Activated CD4-positive, alpha-beta memory T cell treated with anti-CD3 and anti-CD28 coated beads, Interleukin-2, amount 10 ng/mL, durations not matched to agents 7 days and 5 days (primary cell): ENCODE measurements around the gene APOBEC3A. TPM values are rescaled to one million over a fixed set of nuclear protein-coding genes. Genes with fewer than 3 reads are reported as not detected.
"Not testable (repeated sequence)": the region's sequence is repeated elsewhere in the genome, so short reads cannot be mapped to it uniquely, and the experiment has no call there.

Experiments used
- CTCF ChIA-PET: fragments of 350-600 bp; sonication (Branson Sonifier 250); formaldehyde crosslinking; loops from one replicate; lab custom pipeline; 2021; ENCODE audit warnings: antibody characterized with exemption, inconsistent platforms; lab: Charles Lee
- POLR2A ChIA-PET: fragments of 350-600 bp; sonication (Branson Sonifier 250); formaldehyde crosslinking; loops from one replicate; lab custom pipeline; 2021; ENCODE audit warnings: antibody characterized with exemption; lab: Charles Lee
- DNase-seq: peaks from one replicate; pipeline ENCODE4 v3.0.0-alpha.2; 2020
- H3K27ac Mint-ChIP-seq: one replicate; pipeline ENCODE4 v1.8.0; 2021; ENCODE audit warnings: mild to moderate bottlenecking, mixed read lengths
- H3K27me3 Mint-ChIP-seq: one replicate; pipeline ENCODE4 v1.8.0; 2021; ENCODE audit warnings: mixed read lengths
- H3K36me3 Mint-ChIP-seq: one replicate; pipeline ENCODE4 v1.8.0; 2021; ENCODE audit warnings: low read depth, mixed read lengths
- H3K4me1 Mint-ChIP-seq: one replicate; pipeline ENCODE4 v1.8.0; 2021; ENCODE audit warnings: mixed read lengths
- H3K4me3 Mint-ChIP-seq: one replicate; pipeline ENCODE4 v1.8.0; 2021; ENCODE audit warnings: mild to moderate bottlenecking, mixed read lengths
- H3K9me3 Mint-ChIP-seq: one replicate; pipeline ENCODE4 v1.8.0; 2021; ENCODE audit warnings: mixed read lengths
- total RNA-seq, 2 experiments: library from RNA; stranded (reverse); gene quantifications; one replicate each; pipeline ENCODE4 v1.2.3, GENCODE V29; 2021

The APOBEC3A gene
- total RNA-seq, 2 experiments from 2014 or later, result not detected

- Mint-ChIP-seq H3K4me3 (no peak overlapping the region), H3K4me1 (peaks cover 18% of the 10 kb centered on the region), H3K27me3 (peaks cover 6% of the 10 kb centered on the region), H3K36me3 (no peaks in the 10 kb centered on the region), H3K27ac (peak overlapping the region; percentile 4), H3K9me3 (peaks cover 2% of the 10 kb centered on the region)
- CTCF ChIA-PET, result interaction anchor here (0.6 to 8.1 kb wide), 31 partner anchors 10 to 315 kb away, joined by 3 to 141 read pairs (median 4); partner anchors contain the start of genes APOBEC3A, CBX6, CBX7 and NPTXR
- POLR2A ChIA-PET, result interaction anchor here (0.7 to 2.3 kb wide), 10 partner anchors 25 to 1947 kb away, joined by 3 to 30 read pairs (median 4); partner anchors contain the start of genes CBX6 and RPL3
- DNase-seq, result peak; percentile 88
Observed at GRCh38 chr22:39003165-39003638, 45.8 kb downstream of the APOBEC3A start.

DNA sequence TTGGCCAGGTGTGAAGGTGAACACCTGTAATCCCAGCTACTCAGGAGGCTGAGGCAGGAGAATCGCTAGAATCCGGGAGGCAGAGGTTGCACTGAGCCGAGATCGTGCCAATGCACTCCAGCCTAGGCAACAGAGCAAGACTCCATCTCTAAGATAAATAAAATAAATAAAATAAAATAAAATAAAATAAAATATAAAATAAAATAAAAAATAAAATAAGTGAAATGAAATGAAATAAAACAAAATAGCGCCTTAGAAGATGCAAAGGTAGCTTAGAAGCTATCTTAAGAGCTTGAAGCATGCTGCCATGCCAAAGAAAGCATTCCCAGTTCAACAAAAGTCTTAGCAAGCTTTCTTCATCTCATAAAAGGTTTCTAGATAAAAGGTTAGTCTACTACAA lies 49.8 kb downstream of the APOBEC3A start:
- H3K4me1 Mint-ChIP-seq, result peaks cover 25% of the 10 kb centered on the region
- CTCF ChIA-PET, result interaction anchor here (0.9 to 8.1 kb wide), 4 partner anchors 111 to 309 kb away, joined by 3 to 141 read pairs (median 5); partner anchors contain the start of gene CBX6
- no peaks in the 10 kb centered on the region for H3K36me3 Mint-ChIP-seq

DNA sequence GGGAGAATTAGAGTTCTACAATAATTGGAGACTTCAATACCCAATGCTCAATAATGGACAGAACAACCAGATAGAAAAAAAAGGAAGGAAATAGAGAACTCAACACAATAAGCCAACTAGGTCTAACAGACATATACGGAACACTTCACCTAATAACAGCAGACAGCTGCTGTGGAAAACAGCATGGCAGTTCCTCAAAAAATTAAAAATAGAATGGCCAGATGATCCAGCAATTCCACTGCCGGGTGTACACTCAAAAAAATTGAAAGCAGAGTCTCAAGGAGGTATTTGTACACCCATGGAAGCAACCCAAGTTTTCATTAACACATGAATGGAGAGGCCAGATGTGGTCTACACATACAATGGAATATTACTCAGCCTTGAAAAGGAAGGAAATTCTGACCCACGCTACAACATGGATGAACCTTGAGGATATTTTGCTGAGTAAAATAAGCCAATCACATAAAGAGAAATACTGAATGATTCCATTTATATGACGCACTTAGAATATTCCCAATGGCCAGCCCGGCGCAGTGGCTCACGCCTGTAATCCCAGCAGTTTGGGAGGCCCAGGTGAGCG lies 51.0 kb downstream of the APOBEC3A start:
- CTCF ChIA-PET, result interaction anchor here (1.7 to 8.1 kb wide), 2 partner anchors 113 to 138 kb away, joined by 6 to 141 read pairs; partner anchors contain the start of gene CBX6
- H3K4me3 Mint-ChIP-seq, POLR2A ChIA-PET, H3K9me3 Mint-ChIP-seq, H3K27ac Mint-ChIP-seq, H3K36me3 Mint-ChIP-seq, H3K27me3 Mint-ChIP-seq, DNase-seq: not testable (repeated sequence)
- peaks cover 24% of the 10 kb centered on the region for H3K4me1 Mint-ChIP-seq

More for the DNA sequence above, 49.8 kb downstream of the APOBEC3A start:
- POLR2A ChIA-PET, result no interaction called here
- no peak for DNase-seq
- Mint-ChIP-seq H3K27me3 (no peaks in the 10 kb centered on the region), H3K4me3 (no peak overlapping the region), H3K27ac (no peak overlapping the region), H3K9me3 (no peaks in the 10 kb centered on the region)

- Mint-ChIP-seq H3K9me3 (no peaks in the 10 kb centered on the region), H3K27me3 (no peaks in the 10 kb centered on the region), H3K4me1 (peaks cover 34% of the 10 kb centered on the region), H3K36me3 (peaks cover 10% of the 10 kb centered on the region), H3K4me3 (no peak overlapping the region), H3K27ac (no peak overlapping the region)
- DNase-seq, result no peak
- CTCF ChIA-PET, result no interaction called here
- POLR2A ChIA-PET, result no interaction called here
Observed at GRCh38 chr22:39010946-39011345, 53.5 kb downstream of the APOBEC3A start.

Other genes with a start within 250 kb of the APOBEC3A start
- 100 to 1,000 TPM; 498 to 500 TPM for gene SUN2, start 201.6 kb upstream of the APOBEC3A start, total RNA-seq
- gene DNAL4, start 163.5 kb upstream of the APOBEC3A start, total RNA-seq, result 1 to 10 TPM; 8.0 to 8.4 TPM
- 1 to 10 TPM in 1 of 2 experiments, under 1 TPM in 1; 0.91 to 1.3 TPM for gene NPTXR, start 113.6 kb upstream of the APOBEC3A start, total RNA-seq
- gene CBX6, start 85.4 kb upstream of the APOBEC3A start, total RNA-seq, result 10 to 100 TPM; 76.5 TPM
- 10 to 100 TPM; 51.6 to 51.9 TPM for gene APOBEC3B, start 24.7 kb downstream of the APOBEC3A start, total RNA-seq
- 100 to 1,000 TPM; 146 to 157 TPM for gene APOBEC3C, start 56.6 kb downstream of the APOBEC3A start, total RNA-seq
- 10 to 100 TPM; 58.2 to 58.9 TPM for gene APOBEC3D, start 63.5 kb downstream of the APOBEC3A start, total RNA-seq
- 10 to 100 TPM; 36.4 to 42.2 TPM for gene APOBEC3F, start 83.3 kb downstream of the APOBEC3A start, total RNA-seq
- gene APOBEC3G, start 119.7 kb downstream of the APOBEC3A start, total RNA-seq, result 100 to 1,000 TPM; 145 to 146 TPM
- 100 to 1,000 TPM; 126 to 128 TPM for gene APOBEC3H, start 139.6 kb downstream of the APOBEC3A start, total RNA-seq
- 10 to 100 TPM; 24.9 to 25.0 TPM for gene CBX7, start 195.1 kb downstream of the APOBEC3A start, total RNA-seq